OCI-LY7 (cell line): ENCODE measurements around the gene CRYL1. TPM values are rescaled to one million over a fixed set of nuclear protein-coding genes. Genes with fewer than 3 reads are reported as not detected.

Experiments used
- BruUV-seq: library from RNA; stranded (reverse); fragments of 400-500 nt; replicated peaks from 2 replicates; lab custom pipeline; 2021; lab: Mats Ljungman, UMichigan
- CTCF ChIA-PET: fragments of 300-600 bp; sonication (Branson Sonifier 250); formaldehyde crosslinking; loops from one replicate; lab custom pipeline; 2022; ENCODE audit warnings: antibody characterized with exemption; ENCODE audit not compliant: unreplicated experiment; lab: Charles Lee
- POLR2A ChIA-PET: fragments of 300-600 bp; sonication (Branson Sonifier 250); formaldehyde crosslinking; loops from one replicate; lab custom pipeline; 2022; ENCODE audit warnings: antibody characterized with exemption; lab: Charles Lee
- DNase-seq: peaks from one replicate; pipeline ENCODE4 v3.0.0-alpha.2; 2015; ENCODE audit warnings: low spot score
- H2AFZ ChIP-seq: fragments of 200-600 bp; sonication (generic), shearing (Covaris generic); 2 replicates; pipeline ENCODE4 v1.6.1; 2014; ENCODE audit warnings: mild to moderate bottlenecking, antibody characterized with exemption, low read length, moderate library complexity
- H3K27ac ChIP-seq: fragments of 200-600 bp; sonication (generic); 2 replicates; pipeline ENCODE4 v1.5.1; 2014; ENCODE audit warnings: mixed run types, low read depth, mild to moderate bottlenecking, moderate library complexity, low read length, inconsistent platforms; ENCODE audit not compliant: poor library complexity, severe bottlenecking
- H3K36me3 ChIP-seq: fragments of 200-600 bp; sonication (generic); 2 replicates; pipeline ENCODE4 v1.6.1; 2014; ENCODE audit warnings: mild to moderate bottlenecking, antibody characterized with exemption, low read length, moderate library complexity, mixed read lengths; ENCODE audit not compliant: insufficient read depth
- H3K4me1 ChIP-seq: fragments of 200-600 bp; sonication (generic); 2 replicates; pipeline ENCODE4 v1.5.1; 2014; ENCODE audit warnings: mild to moderate bottlenecking, low read length; ENCODE audit not compliant: insufficient read depth, poor library complexity, severe bottlenecking
- H3K4me2 ChIP-seq: fragments of 200-600 bp; sonication (generic); 2 replicates; pipeline ENCODE4 v1.6.1; 2014; ENCODE audit warnings: mild to moderate bottlenecking, low read length
- H3K4me3 ChIP-seq: fragments of 200-600 bp; sonication (generic); 2 replicates; pipeline ENCODE4 v1.5.1; 2014; ENCODE audit warnings: mild to moderate bottlenecking, low read depth, low read length; ENCODE audit not compliant: poor library complexity, severe bottlenecking
- H3K79me2 ChIP-seq: fragments of 200-600 bp; sonication (generic); 2 replicates; pipeline ENCODE4 v1.6.1; 2016; ENCODE audit warnings: low read depth, mild to moderate bottlenecking, low read length, moderate library complexity, mixed read lengths; ENCODE audit not compliant: insufficient read depth
- H3K9me2 ChIP-seq: fragments of 200-600 bp; sonication (generic); 2 replicates; pipeline ENCODE4 v1.6.1; 2016; ENCODE audit warnings: mild to moderate bottlenecking, low read length, mixed read lengths; ENCODE audit not compliant: insufficient read depth
- H3K9me3 ChIP-seq: fragments of 200-600 bp; sonication (generic); 2 replicates; pipeline ENCODE4 v1.6.1; 2014; ENCODE audit warnings: mild to moderate bottlenecking, mixed run types, low read length, mixed read lengths
- H4K20me1 ChIP-seq: fragments of 200-600 bp; sonication (generic); 2 replicates; pipeline ENCODE4 v1.6.1; 2014; ENCODE audit warnings: mild to moderate bottlenecking, antibody characterized with exemption, low read length, moderate library complexity, mixed read lengths; ENCODE audit not compliant: insufficient read depth
- CTCF ChIP-seq: fragments of 200-600 bp; sonication (generic); conservative IDR thresholded peaks from 2 replicates; pipeline ENCODE4 v1.5.1; 2014; ENCODE audit warnings: mild to moderate bottlenecking, antibody characterized with exemption, low read length, moderate library complexity, mixed read lengths
- EZH2phosphoT487 ChIP-seq: fragments of 200-600 bp; sonication (generic); IDR thresholded peaks from 2 replicates; pipeline ENCODE4 v1.6.1; 2018; ENCODE audit warnings: low read depth, borderline replicate concordance, mild to moderate bottlenecking, mixed run types, antibody characterized with exemption, low read length, moderate library complexity, mixed read lengths
- intact Hi-C: fragments of 100-400 bp; cut with micrococcal nuclease; formaldehyde crosslinking; loops from one replicate; pipeline ENCODE4 v1.10.0; 2022; ENCODE audit not compliant: unreplicated experiment
- total RNA-seq, 2 experiments: library from RNA; depleted of rRNA in 1 of 2; stranded (reverse); fragments of >200 nt in 1 of 2; shearing (Covaris generic) in 1 of 2; gene quantifications; 2 replicates each; pipeline ENCODE4 v1.2.3, GENCODE V29; 2014 to 2022

The CRYL1 gene
- total RNA-seq, 2 experiments from 2014 or later, result not detected

DNA sequence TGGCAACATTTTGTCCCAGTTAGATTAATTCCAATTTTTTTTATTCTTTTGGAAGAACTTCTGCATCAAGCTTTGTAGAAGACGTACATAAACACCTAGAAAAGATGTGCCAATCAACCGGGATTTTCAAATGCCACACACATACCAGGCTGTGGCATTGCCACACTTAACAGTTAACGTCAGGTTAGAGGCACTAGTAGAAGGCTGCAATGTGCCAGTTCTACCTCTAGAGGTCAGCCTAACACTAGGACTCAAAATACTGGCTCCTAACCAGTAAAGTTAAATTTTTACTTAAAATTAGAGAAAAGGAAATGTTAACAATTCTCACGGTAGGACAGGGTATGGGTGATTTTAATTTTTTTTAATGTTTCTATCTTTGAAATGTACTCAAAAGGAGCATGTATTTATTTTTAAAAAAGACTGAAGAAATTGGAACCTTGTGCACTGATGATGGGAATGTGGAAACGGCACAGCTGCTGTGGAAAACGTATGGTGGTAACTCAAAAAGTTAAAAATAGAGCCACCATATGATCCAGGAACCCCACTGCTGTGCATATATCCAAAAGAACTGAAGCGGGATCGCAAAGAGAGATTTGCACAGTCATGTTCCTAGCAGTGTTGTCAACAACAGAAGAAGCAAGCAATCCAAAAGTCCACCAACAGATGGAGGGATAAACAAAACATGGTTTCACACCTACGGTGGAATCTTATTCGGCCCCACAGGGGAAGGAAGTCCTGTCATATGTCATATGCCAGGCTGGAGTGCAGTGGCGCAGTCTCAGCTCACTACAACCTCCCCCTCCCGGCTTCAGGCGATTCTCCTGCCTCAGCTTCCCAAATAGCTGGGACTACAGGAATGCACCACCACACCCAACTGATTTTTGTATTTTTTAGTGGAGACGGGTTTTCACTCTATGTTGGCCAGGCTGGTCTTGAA is 30.3 kb downstream of the CRYL1 start:
- peak; percentile 98 for TF ChIP-seq CTCF
- TF ChIP-seq EZH2phosphoT487, result no peak
- POLR2A ChIA-PET, result interaction anchor here (0.6 kb wide), 1 partner anchor 431 kb away, joined by 3 read pairs; no protein-coding TSS in a partner anchor

DNA sequence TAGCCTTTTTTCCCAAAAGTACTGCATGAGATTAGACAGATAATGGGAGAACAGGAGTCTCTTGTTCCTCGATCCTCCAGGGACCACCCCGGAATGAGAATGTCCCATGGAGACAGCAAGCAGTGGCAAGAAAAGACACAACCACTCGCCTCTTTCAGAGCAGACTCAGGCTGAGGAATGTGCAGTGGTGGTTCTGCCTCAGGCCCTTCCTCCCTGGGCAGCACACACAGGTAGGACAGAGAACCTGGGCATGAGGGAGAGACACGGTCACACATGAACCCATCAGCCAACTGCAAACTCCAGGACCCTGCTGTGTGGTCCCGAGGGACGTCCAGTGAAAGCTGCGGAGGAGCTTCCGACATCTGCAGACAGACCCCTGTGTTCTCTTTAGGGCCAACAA is 31.0 kb downstream of the CRYL1 start:
- intact Hi-C loops, result loop anchor here (1.0 to 5.0 kb wide), 3 partner anchors 208 to 983 kb away; partner anchors contain the start of gene IL17D
- no peak overlapping the region for H3K27ac ChIP-seq
- no peaks in the 10 kb centered on the region for H3K4me1 ChIP-seq
- no peaks in the 10 kb centered on the region for H3K79me2 ChIP-seq
- no peak for DNase-seq
- H3K4me3 ChIP-seq, result no peak overlapping the region
- no peaks in the 10 kb centered on the region for H3K36me3 ChIP-seq
- H3K9me3 ChIP-seq, result peaks cover 9% of the 10 kb centered on the region; the same call in 1 of the 2 replicates
- no peaks in the 10 kb centered on the region for H4K20me1 ChIP-seq
- H3K4me2 ChIP-seq, result no peak overlapping the region
- ChIA-PET CTCF (interaction anchor here (0.6 kb wide), 1 partner anchor 244 kb away, joined by 3 read pairs; no protein-coding TSS in a partner anchor), POLR2A (no interaction called here)
- no TSS peak for BruUV-seq
- H3K9me2 ChIP-seq, result no peaks in the 10 kb centered on the region
- no peak overlapping the region for H2AFZ ChIP-seq
- no peak for TF ChIP-seq CTCF
- TF ChIP-seq EZH2phosphoT487, result no peak

More for the DNA sequence above, 30.3 kb downstream of the CRYL1 start:
- Histone ChIP-seq H3K36me3 (no peaks in the 10 kb centered on the region), H3K4me3 (no peak overlapping the region), H3K9me2 (no peaks in the 10 kb centered on the region), H3K27ac (no peak overlapping the region), H3K4me2 (no peak overlapping the region), H2AFZ (no peak overlapping the region), H3K79me2 (no peaks in the 10 kb centered on the region), H4K20me1 (no peaks in the 10 kb centered on the region), H3K4me1 (no peaks in the 10 kb centered on the region), H3K9me3 (peaks cover 14% of the 10 kb centered on the region; the same call in 1 of the 2 replicates)
- BruUV-seq, result no TSS peak
- intact Hi-C loops, result loop anchor here (1.0 to 5.0 kb wide), 3 partner anchors 207 to 982 kb away; partner anchors contain the start of gene IL17D
- CTCF ChIA-PET, result no interaction called here
- peak; percentile 69 for DNase-seq
